ENCODE results near the gene SMIM44. TPM values are rescaled to one million over a fixed set of nuclear protein-coding genes. Genes with fewer than 3 reads are reported as not detected.
A peak's percentile ranks its signal among the peaks of the same experiment; 100 is the strongest.

SMIM44 gene
- total RNA-seq, 1 donor from 2014 or later: not detected

GRCh38 chr19:3466635-3467034 is 16.6 kb downstream of the SMIM44 start:
- ATAC-seq (no peak), DNase-seq (no peak)
- intact Hi-C loops (cut with DNase I): no loop called here
- Histone ChIP-seq H3K4me3 (no peak overlapping the region), H3K36me3 (peaks cover 21% of the 10 kb centered on the region), H3K27ac (peak overlapping the region; percentile 30), H3K4me1 (no peaks in the 10 kb centered on the region), H3K27me3 (no peaks in the 10 kb centered on the region), H3K9me3 (no peaks in the 10 kb centered on the region)
- TF ChIP-seq CTCF (IDR thresholded peaks at IDR 0.05): no peak

- no peak for DNase-seq
- no peaks in the 10 kb centered on the region for H3K4me1 ChIP-seq
- no peak for ATAC-seq
- H3K9me3 ChIP-seq: no peaks in the 10 kb centered on the region
- peaks cover 25% of the 10 kb centered on the region for H3K36me3 ChIP-seq
- H3K27me3 ChIP-seq: no peaks in the 10 kb centered on the region
- H3K27ac ChIP-seq: no peak overlapping the region
- intact Hi-C loops (cut with DNase I): no loop called here
- no peak overlapping the region for H3K4me3 ChIP-seq
- TF ChIP-seq CTCF (IDR thresholded peaks at IDR 0.05): no peak
These were observed 17.7 kb downstream of the SMIM44 start for GRCh38 chr19:3465552-3465951.

GRCh38 chr19:3464587-3465235 is 18.5 kb downstream of the SMIM44 start:
- Histone ChIP-seq H3K36me3 (peaks cover 34% of the 10 kb centered on the region), H3K27ac (no peak overlapping the region), H3K4me3 (no peak overlapping the region), H3K9me3 (no peaks in the 10 kb centered on the region), H3K27me3 (no peaks in the 10 kb centered on the region), H3K4me1 (peaks cover 3% of the 10 kb centered on the region)
- TF ChIP-seq CTCF (IDR thresholded peaks at IDR 0.05): no peak
- ATAC-seq (no peak), DNase-seq (peak; percentile 66)
- intact Hi-C loops (cut with DNase I): no loop called here

GRCh38 chr19:3463714-3464586 is 19.3 kb downstream of the SMIM44 start:
- Histone ChIP-seq H3K9me3 (no peaks in the 10 kb centered on the region), H3K36me3 (peaks cover 35% of the 10 kb centered on the region), H3K4me3 (no peak overlapping the region), H3K4me1 (peaks cover 9% of the 10 kb centered on the region), H3K27ac (no peak overlapping the region), H3K27me3 (no peaks in the 10 kb centered on the region)
- intact Hi-C loops (cut with DNase I): no loop called here
- no peak for TF ChIP-seq CTCF (IDR thresholded peaks at IDR 0.05)
- no peak for DNase-seq
- ATAC-seq: no peak

GRCh38 chr19:3462991-3463713 is 20.1 kb downstream of the SMIM44 start:
- DNase-seq (no peak), ATAC-seq (no peak)
- H3K36me3 ChIP-seq: peaks cover 35% of the 10 kb centered on the region
- no peak for TF ChIP-seq CTCF (IDR thresholded peaks at IDR 0.05)
- intact Hi-C loops (cut with DNase I): no loop called here
- no peak overlapping the region for H3K4me3 ChIP-seq
- peaks cover 17% of the 10 kb centered on the region for H3K4me1 ChIP-seq
- no peaks in the 10 kb centered on the region for H3K9me3 ChIP-seq
- H3K27ac ChIP-seq: no peak overlapping the region
- H3K27me3 ChIP-seq: no peaks in the 10 kb centered on the region
